Measurements from ENCODE around the gene ANKRD30A.

DNA sequence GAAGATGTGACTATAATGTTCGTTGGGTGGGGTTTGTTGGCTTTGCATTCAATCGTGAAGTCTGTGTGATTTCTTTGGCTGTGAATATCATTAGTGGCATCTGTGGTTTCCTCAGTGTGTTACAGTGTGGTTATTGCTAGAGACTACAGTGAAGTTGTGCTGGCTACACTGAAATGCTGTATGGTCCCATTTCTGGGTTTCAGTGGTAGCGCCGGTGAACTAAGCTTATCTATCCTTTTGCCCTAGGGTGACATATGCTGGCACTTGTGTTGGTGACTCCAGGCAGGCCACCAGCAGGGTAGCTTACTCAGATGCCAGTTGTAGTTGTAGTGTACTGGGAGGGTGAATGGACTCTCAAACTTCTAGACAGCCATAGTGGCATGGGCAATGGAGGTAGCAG lies 259.5 kb downstream of the ANKRD30A start:
- TF ChIP-seq POLR2A (IDR thresholded peaks at IDR 0.05) = no peak
- TF ChIP-seq, protein P1, sequence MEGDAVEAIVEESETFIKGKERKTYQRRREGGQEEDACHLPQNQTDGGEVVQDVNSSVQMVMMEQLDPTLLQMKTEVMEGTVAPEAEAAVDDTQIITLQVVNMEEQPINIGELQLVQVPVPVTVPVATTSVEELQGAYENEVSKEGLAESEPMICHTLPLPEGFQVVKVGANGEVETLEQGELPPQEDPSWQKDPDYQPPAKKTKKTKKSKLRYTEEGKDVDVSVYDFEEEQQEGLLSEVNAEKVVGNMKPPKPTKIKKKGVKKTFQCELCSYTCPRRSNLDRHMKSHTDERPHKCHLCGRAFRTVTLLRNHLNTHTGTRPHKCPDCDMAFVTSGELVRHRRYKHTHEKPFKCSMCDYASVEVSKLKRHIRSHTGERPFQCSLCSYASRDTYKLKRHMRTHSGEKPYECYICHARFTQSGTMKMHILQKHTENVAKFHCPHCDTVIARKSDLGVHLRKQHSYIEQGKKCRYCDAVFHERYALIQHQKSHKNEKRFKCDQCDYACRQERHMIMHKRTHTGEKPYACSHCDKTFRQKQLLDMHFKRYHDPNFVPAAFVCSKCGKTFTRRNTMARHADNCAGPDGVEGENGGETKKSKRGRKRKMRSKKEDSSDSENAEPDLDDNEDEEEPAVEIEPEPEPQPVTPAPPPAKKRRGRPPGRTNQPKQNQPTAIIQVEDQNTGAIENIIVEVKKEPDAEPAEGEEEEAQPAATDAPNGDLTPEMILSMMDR (IDR thresholded peaks at IDR 0.05) = no peak

Data from testis (tissue), 2 donors.